GM19240 (cell line): ENCODE results near the gene PPP4R4.
"Not testable (repeated sequence)": the region's sequence is repeated elsewhere in the genome, so short reads cannot be mapped to it uniquely, and the experiment has no call there.

ENCODE experiments used
- DNase-seq: peaks from one replicate; pipeline ENCODE4 v3.0.0; 2011; ENCODE audit warnings: low spot score; ENCODE audit not compliant: insufficient read length

PPP4R4 gene

DNA sequence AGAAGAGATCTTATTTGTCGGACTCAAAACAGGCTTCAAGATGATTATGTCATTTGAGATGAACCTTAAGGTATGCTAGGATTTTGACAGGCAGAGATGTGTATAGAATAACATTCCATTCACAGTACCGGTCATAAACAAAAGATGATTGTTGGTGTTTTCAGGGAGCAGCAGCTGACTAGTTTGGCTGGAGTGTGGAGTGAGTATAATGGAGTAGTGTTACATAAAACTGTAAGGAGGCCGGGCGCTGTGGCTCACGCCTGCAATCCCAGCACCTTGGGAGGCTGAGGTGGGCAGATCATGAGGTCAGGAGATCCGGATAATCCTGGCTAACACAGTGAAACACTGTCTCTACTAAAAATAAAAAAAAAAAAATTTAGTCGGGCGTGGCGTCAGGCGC is 95.0 kb downstream of the PPP4R4 start:
- DNase-seq, result no peak

GRCh38 chr14:94276898-94277561 is 102.9 kb downstream of the PPP4R4 start:
- not testable (repeated sequence) for DNase-seq

- no peak for DNase-seq
Observed at GRCh38 chr14:94278731-94279130, 104.6 kb downstream of the PPP4R4 start.

DNA sequence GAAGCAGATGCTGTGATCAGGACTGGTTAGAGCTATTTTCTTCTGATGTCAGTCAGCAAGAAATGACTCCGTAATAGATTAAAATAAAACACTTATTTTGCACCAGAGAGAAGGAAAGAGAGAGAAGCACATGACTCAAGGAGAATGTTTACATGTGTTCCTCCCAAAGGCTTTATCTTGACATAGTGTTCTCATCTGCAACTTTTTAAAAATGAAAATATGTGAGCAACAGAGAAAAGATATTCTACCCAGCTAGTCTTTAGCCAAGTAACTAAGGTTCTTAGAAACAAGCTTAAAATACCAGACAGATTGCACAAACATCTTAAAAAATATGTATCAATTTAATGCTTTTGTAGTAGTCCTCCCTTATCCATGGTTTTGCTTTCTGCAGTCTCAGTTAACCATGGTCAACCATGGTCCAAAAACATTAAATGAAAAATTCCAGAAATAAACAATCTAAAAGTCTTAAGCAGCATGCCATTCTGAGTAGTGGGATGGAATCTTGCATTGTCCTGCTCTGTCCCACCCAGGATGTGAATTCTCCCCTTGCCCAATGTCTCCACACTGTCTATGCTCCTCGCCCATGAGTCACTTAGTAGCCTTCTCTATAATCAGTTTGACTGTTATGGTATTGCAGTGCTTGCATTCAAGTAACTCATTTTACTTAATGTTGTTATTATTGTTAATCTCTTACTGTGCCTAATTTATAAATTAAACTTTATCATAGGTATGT is 109.0 kb downstream of the PPP4R4 start:
- no peak for DNase-seq

- DNase-seq, result no peak
Observed at GRCh38 chr14:94284221-94284620, 110.1 kb downstream of the PPP4R4 start.

DNA sequence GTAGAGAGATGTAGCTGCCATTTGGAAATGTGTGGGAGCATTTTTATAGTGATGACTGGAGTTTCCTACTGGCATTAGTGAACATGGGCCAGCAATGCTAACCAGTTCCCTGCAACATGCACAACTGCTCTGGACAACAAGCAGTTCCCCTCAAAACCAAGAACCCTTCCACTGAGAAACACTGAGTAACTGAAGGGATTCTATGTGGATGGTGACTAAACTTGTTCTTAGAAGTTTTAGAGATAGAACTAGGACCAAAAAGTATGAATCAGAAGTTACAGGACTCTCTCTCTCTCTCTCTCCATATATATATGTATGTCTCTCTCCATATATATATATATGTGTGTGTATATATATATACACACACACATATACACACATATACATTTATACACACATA is 111.0 kb downstream of the PPP4R4 start:
- no peak for DNase-seq

GRCh38 chr14:94288610-94289465 is 114.7 kb downstream of the PPP4R4 start:
- DNase-seq, result no peak

DNA sequence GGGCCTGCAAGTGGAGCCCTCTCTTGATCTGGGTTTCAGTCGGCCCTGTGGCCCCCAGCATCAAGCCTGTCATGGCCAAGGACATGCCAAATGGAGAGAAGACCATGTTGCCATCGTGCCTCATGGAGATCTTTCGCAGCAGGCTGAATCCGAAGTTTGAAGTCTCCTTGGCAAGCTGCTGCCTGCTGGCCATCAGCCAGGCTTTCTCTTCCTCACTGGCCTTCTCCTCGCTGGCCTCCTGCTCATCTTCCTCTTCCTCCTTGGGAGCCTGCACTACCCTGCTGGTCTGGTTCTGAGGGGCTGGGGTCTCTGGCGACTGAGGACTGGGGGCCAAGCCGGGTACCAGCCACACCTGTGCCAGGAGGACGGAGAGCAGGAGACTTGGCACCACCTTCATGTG is 116.1 kb downstream of the PPP4R4 start:
- no peak for DNase-seq

- DNase-seq, result no peak
Observed at GRCh38 chr14:94291159-94291905, 117.2 kb downstream of the PPP4R4 start.

DNA sequence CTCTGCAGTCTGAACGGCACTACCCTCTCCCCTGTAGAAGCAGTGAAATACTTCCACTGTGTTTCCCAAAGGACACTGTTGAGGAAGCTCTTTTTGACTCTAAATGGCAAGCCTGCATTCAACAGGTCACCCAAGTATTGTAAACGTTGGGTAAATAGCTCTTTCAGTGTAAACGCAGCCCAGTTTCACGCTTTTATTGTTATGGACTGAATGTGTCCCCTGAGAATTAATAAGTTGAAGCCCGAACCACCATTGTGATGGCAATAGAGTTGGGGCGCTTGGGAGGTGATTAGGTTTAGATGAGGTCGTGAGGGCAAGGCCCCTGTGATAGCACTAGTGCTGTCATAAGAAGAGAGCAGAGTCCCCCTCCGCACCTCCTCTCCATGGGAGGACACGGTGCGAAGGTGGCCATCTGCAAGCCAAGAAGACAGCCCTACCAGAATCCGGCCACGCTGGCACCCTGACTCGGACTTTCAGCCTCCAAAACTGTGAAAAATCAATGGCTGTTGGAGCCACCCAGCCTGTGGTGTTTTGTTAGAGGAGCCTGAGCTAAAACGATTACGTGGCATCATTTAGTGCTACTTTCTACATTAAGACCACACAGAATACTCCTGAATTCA is 117.9 kb downstream of the PPP4R4 start:
- no peak for DNase-seq

DNA sequence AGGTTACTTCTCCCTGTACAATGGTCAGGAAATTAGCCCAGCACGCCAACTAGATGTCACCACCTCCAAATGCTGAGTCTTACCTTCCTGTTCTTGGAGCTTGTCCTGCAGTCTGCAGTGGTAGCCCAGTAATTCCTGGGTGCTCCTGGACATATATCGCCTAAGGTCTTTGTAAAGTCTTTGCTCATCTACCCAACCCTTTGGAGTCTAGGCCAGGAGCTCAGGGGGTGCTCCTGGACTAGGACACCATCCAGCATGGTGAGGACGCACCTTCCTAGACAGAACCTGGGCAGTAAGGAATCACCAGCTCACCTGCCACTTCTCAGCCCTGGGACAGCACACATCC is 118.4 kb downstream of the PPP4R4 start:
- DNase-seq, result no peak

- DNase-seq, result no peak
Observed at GRCh38 chr14:94292872-94293577, 118.9 kb downstream of the PPP4R4 start, which contains the start of gene SERPINA10. SERPINA10 (minus strand) TSS chr14:94293268; CDS start chr14:94290593, 2,675 bp downstream.

- DNase-seq, result no peak
Observed at GRCh38 chr14:94293578-94293924, 119.4 kb downstream of the PPP4R4 start.

- DNase-seq, result no peak
Observed at GRCh38 chr14:94295360-94296180, 121.4 kb downstream of the PPP4R4 start.

- not testable (repeated sequence) for DNase-seq
Observed at GRCh38 chr14:94296181-94296545, 122.0 kb downstream of the PPP4R4 start.

DNA sequence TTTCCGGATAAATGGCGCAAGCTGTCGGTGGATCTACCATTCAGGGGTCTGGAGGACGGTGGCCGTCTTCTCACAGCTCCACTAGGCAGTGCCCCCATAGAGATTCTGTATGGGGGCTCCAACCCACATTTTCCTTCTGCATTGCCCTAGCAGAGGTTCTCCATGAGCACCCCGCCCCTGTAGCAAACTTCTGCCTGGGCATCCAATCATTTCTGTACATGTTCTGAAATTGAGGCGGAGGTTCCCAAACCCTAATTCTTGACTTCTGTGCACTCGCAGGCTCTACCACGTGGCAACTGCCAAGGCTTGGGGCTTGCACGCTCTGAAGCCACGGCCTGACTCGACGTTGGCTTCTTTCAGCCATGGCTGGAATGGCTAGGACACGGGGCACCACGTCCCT is 124.0 kb downstream of the PPP4R4 start:
- DNase-seq, result no peak

DNA sequence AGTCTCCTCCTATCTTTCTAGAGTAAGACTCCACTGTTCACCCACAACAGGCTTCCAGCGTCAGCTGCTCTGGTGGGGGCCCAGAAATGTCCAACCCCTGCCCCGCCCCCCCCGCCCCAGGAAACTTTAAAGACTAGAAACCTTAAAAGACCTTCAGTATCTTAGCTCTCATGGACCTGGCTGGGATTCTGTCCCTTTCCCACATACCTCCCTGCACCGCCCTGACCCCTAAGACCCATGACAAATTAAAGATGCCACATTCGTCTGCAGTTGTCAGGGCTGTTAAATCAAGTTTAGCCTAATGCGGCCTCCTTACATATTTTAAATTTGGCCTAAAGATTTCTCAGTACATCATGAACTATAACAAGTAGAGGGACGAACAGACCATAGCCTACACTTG is 129.0 kb downstream of the PPP4R4 start:
- DNase-seq, result no peak

- no peak for DNase-seq
Observed at GRCh38 chr14:94304243-94304642, 130.1 kb downstream of the PPP4R4 start.

GRCh38 chr14:94305620-94306019 is 131.5 kb downstream of the PPP4R4 start:
- DNase-seq, result no peak
